NCI-H345 treated with DMSO at 0.1 percent for 48 hours (cell line): ENCODE data around the gene PCGF1.

Experiments used
- DNase-seq: peaks from one replicate; lab custom pipeline; 2025; ENCODE audit not compliant: unreplicated experiment; lab: John Stamatoyannopoulos, UW

The PCGF1 gene

DNA sequence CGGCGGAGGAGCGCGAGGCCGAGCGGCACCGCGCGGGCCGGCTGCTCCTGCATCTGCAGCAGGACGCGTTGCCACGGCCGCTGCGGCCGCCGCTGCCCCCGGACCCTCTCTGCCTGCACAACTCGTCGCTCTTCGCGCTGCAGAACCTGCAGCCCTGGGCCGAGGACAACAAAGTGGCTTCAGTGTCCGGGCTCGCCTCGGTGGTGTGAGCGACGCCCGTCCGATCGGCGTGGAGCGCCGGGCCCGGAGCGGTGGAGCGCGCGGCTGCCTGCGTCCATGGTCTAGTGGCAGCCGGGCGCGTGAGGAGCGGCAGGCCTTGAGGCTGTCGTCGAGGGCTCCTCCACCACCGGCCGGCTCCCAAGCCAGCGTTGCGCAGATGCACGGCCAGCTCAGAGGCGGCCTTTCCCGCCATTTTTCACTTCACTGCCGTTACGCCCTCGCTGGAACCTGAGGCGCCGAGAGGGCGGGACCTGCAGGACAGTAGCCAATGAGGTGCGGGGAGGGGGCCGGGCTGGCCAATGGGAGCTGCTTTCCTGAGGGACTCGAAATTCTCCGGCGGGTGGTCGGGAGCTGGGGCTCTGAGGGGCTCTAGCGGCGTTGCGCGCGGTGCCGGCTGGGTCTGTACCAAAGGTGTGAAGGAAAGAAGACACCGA is 8.6 kb upstream of the PCGF1 start:
- DNase-seq: no peak

GRCh38 chr2:74515271-74515980 is 7.9 kb upstream of the PCGF1 start:
- no peak for DNase-seq

- no peak for DNase-seq
Measured at GRCh38 chr2:74514368-74515270, 7.1 kb upstream of the PCGF1 start, which contains the start of gene TLX2. Gene TLX2, plus strand, starts transcription at chr2:74514450. Its CDS starts 357 bp downstream, at chr2:74514807.

DNA sequence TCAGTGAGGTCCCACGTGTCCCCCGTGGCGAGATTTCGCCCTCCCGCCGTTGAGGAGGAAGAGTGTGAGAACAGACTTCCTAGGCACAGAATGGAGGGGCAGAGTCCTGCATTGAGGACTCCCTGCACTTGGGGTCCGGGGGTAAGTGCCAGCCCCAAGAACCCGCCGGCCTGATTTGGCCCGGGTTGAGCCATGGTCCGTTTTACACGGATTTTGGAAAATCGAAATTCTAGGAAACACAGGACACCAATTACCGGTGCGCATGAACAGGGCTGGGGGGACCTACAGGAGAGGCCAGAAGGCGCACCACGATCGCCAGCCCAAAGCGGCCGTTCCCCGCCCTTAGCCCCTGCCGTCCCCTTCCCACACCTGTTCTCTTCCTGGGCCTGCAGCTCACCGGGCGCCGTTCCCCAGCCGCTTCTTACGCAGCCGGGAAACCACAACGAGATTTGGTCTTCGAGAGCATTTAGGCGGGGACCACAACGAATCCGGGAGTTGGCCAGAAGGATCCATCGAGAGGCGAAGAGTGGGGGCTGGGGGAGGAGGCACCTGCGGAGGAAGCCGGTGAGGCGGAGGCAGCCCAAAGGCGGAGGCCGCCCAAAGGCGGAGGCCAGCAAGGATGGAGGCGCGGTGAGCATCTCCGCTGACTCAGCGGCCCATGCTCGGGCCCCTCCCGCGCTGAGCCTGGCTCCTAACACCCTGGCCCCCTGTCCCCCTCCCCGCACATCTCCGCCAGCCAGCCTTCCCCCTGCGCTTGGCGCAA is 6.3 kb upstream of the PCGF1 start:
- DNase-seq: no peak

DNA sequence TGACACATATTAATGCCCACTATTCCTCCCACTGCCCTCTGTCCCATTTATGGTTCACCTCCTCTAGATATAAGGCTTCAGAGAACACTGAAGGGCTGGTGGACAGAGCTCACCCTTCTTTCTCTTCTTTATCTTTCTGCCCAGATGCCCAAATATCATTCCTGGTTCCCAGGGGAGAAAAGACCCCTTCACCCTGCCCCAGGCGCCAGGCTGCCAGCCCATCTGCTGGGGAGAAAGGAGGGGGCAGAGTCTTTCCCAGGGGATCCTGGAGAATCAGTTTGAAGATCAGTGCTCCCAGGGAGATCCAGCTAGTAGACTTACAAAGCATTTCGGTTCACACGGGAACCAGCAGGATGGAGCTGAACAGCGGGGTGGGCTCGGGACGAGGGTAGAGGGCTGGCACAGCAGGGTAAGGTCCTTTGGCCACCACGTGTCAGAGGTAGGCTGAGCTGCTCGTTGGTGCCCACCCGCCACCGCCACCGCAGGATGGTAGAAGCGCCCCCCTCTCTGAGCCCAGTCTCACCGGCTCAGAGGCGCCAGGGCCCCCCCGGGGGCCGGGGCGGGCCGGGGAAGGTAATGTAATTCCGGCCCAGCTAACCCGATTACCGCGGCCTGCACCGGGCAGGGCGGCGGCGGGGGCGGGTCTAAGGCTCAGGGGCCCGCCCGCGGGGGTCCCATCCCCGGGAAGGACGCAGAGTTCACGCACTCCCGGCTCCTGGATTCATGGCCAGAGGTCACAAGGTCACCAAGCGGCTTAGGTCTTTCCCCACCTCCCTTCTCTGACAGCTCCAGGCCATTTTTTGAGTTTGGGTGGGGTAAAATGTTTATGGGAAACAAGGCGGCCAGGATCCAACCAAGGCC is 5.5 kb upstream of the PCGF1 start:
- DNase-seq: no peak

DNA sequence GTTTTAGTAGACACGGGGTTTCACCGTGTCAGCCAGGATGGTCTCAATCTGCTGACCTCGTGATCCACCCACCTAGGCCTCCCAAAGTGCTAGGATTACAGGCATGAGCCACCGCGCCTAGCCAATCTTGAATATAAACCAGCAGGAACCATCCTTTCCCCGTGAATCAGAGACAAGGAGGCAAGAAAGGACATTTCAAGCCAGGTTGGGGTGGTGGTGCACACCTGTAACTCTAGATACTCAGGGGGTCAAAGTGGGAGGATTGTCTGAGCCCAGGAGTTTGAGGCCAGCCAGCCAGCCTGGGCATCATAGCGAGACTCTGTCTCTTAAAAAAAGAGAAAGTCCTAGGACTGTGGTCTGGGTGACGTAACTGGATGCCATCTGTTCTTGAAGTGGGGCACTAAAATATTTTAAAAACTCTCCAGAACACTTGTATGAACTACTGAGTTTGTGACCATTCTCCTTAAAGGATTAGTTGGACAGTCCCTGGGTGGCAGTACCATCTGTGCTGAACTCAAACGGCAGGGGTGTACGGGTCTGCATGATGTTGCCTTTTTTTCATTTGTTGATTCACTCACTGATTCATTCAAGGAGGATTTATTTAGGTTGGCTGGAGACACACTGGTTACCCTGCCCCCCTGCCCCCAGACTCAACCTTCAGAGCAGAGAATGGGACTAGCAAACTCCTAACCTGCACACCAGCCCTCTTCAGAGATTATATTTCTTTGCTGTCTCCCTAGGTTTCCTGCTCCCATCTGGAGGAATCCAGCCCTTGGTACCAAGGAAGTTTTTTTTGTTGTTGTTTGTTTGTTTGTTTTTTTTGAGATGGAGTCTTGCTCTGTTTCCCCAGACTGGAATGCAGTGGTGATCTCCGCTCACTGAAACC is 3.9 kb upstream of the PCGF1 start:
- no peak for DNase-seq

GRCh38 chr2:74510272-74510671 is 2.8 kb upstream of the PCGF1 start:
- no peak for DNase-seq

- no peak for DNase-seq
Measured at GRCh38 chr2:74507926-74508520, 528 bp upstream of the PCGF1 start.

GRCh38 chr2:74505448-74506246 is 1.8 kb downstream of the PCGF1 start:
- DNase-seq: no peak

DNA sequence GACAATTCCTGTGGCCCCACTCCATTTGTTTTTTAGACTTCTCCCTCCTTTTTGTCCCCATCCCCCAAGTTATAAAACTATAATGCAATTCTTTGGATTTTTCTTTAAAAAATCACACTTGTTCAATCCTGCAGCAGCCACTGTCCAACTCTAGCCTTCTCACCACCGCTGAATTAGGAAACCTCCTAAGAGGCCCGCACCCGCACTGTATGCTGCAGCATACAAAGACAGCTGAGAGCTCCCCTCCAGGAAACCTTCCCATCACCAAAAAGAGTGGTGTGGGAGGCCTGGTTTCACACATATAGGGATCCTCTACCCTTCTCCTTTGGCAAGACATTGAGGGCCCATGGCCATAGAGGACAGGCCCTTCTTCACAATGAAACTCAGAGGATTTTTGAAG is 2.9 kb downstream of the PCGF1 start:
- no peak for DNase-seq

GRCh38 chr2:74503506-74504475 is 3.7 kb downstream of the PCGF1 start:
- DNase-seq: no peak

- DNase-seq: no peak
Measured at GRCh38 chr2:74502720-74503505, 4.6 kb downstream of the PCGF1 start.

DNA sequence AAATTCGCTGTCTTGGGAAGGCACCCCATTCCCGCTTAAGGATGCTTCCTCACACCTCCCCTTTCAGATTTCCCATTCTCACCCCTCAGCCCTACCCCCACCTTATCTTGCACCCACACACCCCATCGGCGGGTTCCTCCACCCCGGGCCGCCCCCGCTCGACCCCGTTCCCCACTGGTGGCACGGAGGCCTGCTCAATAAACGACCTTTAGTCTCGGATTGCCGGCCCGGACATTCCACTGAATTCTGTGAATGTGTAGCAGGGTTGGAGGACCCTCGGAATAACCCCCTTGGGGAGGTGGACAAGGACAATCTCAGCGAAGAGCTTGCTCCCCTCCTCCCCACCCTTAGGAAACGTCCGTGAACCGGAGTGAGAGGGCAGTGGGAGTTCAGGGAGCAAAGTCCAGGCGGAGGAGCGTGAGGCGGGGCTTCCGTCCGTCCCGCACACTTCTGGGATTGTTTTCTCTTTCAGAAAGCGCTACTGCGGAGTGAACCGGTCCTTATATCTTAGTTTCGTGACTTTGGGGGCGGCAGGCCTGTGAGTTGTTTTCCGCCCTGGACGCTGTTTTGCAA is 5.3 kb downstream of the PCGF1 start:
- DNase-seq: no peak

- DNase-seq: no peak
Measured at GRCh38 chr2:74501335-74502071, 6.0 kb downstream of the PCGF1 start.

DNA sequence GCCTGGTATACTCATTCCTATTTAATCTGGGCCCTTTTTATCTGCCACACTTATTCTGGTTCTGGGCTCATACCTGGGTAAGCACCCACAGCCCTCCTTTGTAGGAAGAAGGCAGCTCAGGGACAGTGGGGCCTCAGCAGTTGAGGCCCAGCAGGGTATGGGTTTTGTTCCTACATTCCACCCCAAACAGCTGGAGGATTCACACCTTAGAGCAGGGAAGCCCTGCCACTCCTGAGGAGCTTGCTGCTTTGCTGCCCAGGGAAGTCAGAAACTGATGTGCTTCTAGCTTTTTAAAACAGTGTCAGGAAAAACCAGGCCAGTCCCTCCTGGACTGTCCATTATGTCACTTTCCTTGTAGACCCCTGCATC is 6.9 kb downstream of the PCGF1 start:
- DNase-seq: no peak
